Body of pancreas (tissue), 4 donors: ENCODE data around the gene PPM1H. TPM values are rescaled to one million over a fixed set of nuclear protein-coding genes. Genes with fewer than 3 reads are reported as not detected.

Experiments used
- ATAC-seq: fragments of 150-250 bp; one replicate; pipeline ENCODE4 v1.9.1; 2016
- DNase-seq, 4 donors: peaks; one replicate each; pipeline ENCODE4 v3.0.0-alpha.2; 2019
- H3K27ac ChIP-seq, 4 donors: fragments of 200-600 bp; sonication (generic); 1 replicate in 3 of 4; 2 replicates in 1 of 4; pipeline versions ENCODE4 v1.5.1 to v1.6.1; 2016 to 2019; ENCODE audit warnings: mild to moderate bottlenecking in 1 of 4, mixed read lengths in 1 of 4, moderate library complexity in 1 of 4
- H3K27me3 ChIP-seq, 2 donors: fragments of 200-600 bp; sonication (generic); one replicate each; pipeline ENCODE4 v1.6.0; 2016; ENCODE audit warnings: mild to moderate bottlenecking in 1 of 2
- H3K36me3 ChIP-seq, 2 donors: fragments of 200-600 bp; sonication (generic); replicated peaks in 1 of 2; 2 replicates each; pipeline ENCODE4 v1.5.1; 2016; ENCODE audit warnings: low read depth in 2 of 2; ENCODE audit not compliant: insufficient read depth in 1 of 2
- H3K4me1 ChIP-seq: fragments of 200-600 bp; sonication (generic); one replicate; pipeline ENCODE4 v1.6.0; 2016
- H3K4me3 ChIP-seq, 2 donors: fragments of 200-600 bp; sonication (generic); 1 replicate in 1 of 2; 2 replicates in 1 of 2; pipeline ENCODE4 v1.5.1; 2016 to 2019
- H3K9me3 ChIP-seq, 3 donors: fragments of 200-600 bp; sonication (generic); 1 replicate in 2 of 3; 2 replicates in 1 of 3; pipeline ENCODE4 v1.5.1; 2016
- CTCF ChIP-seq, 7 experiments: fragments of 450-650 bp in 4 of 7; fragments of 200-600 bp in 3 of 7; sonication (generic) in 3 of 7; IDR thresholded peaks; one replicate each; pipeline ENCODE4 v1.5.1; 2016 to 2019; ENCODE audit warnings: antibody characterized with exemption in 7 of 7
- POLR2A ChIP-seq, 3 donors: fragments of 450-650 bp; IDR thresholded peaks; one replicate each; pipeline ENCODE4 v1.6.1; 2016; ENCODE audit warnings: antibody characterized with exemption in 3 of 3, mild to moderate bottlenecking in 2 of 3
- WGBS, 2 donors: methylation state at CpG; one replicate each; pipeline ENCODE4 v1.1.5; 2017; 5-methylcytosine and 5-hydroxymethylcytosine counted together
- intact Hi-C: fragments of 100-400 bp; cut with DNase I; formaldehyde crosslinking; loops from one replicate; pipeline ENCODE4 v1.15.1; 2023
- total RNA-seq, 2 donors: library from RNA; depleted of rRNA; stranded (reverse); fragments of >200 nt; gene quantifications; one replicate each; pipeline ENCODE4 v1.1.0, GENCODE V29; 2016

PPM1H gene
- total RNA-seq, 2 donors from 2014 or later: 4.9 to 6.3 TPM

DNA sequence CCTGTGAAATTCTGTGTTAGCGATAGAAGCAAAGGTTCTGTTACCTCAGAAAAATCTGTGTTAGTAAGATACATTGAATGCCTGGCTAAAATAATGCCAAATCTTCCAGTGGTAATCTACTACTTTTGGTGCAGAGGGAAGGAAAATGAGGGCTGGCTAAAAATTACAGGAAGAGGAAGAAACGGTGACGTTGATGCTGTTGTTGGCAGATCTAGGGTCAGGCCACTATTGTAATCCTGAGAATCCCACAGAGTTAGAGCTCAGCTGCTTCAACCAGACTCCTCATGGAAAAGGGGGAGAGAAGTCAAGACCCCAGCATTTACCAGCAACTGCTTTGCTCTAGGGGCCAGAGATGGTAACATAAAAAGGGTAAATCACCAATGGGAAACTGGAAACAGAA, 145.1 kb downstream of the PPM1H start:
- intact Hi-C loops: no loop called here
- Histone ChIP-seq H3K9me3 (no peaks in the 10 kb centered on the region), H3K36me3 (no peaks in the 10 kb centered on the region), H3K27ac (no peak overlapping the region), H3K4me1 (peaks cover 4% of the 10 kb centered on the region), H3K27me3 (no peaks in the 10 kb centered on the region), H3K4me3 (no peak overlapping the region)
- WGBS, 2 donors: 79 to 96% methylated on average over 3 of the region's 3 CpGs
- no peak for ATAC-seq
- no peak for DNase-seq
- TF ChIP-seq CTCF (IDR thresholded peaks at IDR 0.05) (no peak), POLR2A (IDR thresholded peaks at IDR 0.05) (no peak)

GRCh38 chr12:62787611-62788010, 147.3 kb downstream of the PPM1H start:
- WGBS, 2 donors: 55 to 67% methylated on average over 4 of the region's 4 CpGs
- H3K36me3 ChIP-seq: no peaks in the 10 kb centered on the region
- H3K4me1 ChIP-seq: no peaks in the 10 kb centered on the region
- ATAC-seq (no peak), DNase-seq (no peak)
- H3K27ac ChIP-seq: no peak overlapping the region
- H3K4me3 ChIP-seq: no peak overlapping the region
- no peaks in the 10 kb centered on the region for H3K9me3 ChIP-seq
- intact Hi-C loops: no loop called here
- TF ChIP-seq POLR2A (IDR thresholded peaks at IDR 0.05) (no peak), CTCF (IDR thresholded peaks at IDR 0.05) (no peak)
- H3K27me3 ChIP-seq: no peaks in the 10 kb centered on the region

DNA sequence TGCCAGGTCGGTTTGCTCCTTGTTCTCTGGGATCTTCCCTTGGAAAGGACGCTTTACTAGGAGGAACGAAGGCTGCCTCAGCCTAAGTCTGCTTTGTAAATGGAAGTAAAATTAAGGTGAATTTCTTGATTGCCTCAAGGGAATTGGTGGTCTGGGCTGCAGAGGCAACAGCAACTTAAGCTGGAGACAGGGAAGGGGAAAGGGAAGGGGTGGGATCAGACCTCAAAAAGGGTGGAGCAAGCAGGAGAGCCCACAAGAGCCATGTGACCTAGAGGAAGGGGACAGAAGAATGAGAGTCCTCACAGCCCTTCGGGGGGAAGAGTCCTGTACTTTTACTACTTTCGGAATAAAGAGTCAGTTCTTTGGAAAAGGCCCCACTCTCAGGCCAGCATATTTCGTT, 147.9 kb downstream of the PPM1H start:
- H3K4me1 ChIP-seq: no peaks in the 10 kb centered on the region
- H3K4me3 ChIP-seq: no peak overlapping the region
- TF ChIP-seq CTCF (IDR thresholded peaks at IDR 0.05) (no peak), POLR2A (IDR thresholded peaks at IDR 0.05) (no peak)
- no peak overlapping the region for H3K27ac ChIP-seq
- intact Hi-C loops: no loop called here
- no peaks in the 10 kb centered on the region for H3K9me3 ChIP-seq
- ATAC-seq: no peak
- no peaks in the 10 kb centered on the region for H3K27me3 ChIP-seq
- no peak for DNase-seq
- WGBS, 2 donors: 85 to 87% methylated on average over 6 of the region's 6 CpGs
- H3K36me3 ChIP-seq: no peaks in the 10 kb centered on the region

DNA sequence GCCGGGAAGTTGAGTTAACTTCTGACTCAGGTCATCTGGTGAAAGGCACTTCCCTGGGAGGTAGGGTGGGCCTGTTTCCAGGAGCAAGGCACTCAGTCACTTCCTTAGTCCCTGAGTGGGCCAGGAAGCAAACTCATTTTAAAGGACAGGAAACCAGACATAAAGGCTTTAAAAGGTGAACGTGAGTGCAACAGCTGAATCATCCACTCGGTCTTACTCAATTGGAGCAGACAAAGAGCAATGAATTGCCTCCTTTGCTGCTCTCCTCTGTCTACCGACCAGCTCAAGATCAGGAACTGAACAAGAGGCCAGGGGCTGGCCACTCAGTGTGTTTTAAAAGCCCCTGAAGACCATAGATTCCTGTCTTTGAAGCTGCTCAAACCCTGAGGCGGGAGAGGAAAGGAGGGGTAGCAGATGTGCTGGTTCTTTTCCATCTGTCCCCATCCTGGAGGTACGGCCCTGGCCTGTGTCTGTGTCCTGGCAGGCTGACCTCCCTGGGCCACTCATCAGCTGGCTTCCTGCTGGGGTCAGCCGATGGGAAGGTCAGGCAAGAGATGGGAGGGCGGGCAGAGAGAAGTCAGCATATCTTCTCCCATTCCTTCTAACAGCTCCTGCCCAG, 148.9 kb downstream of the PPM1H start:
- intact Hi-C loops: no loop called here
- DNase-seq: peak in 1 of 4 donors; percentile 31
- no peaks in the 10 kb centered on the region for H3K9me3 ChIP-seq

More for the DNA sequence above, 148.9 kb downstream of the PPM1H start:
- no peaks in the 10 kb centered on the region for H3K36me3 ChIP-seq
- ATAC-seq: peak; percentile 48
- peak overlapping the region in 2 of 4 donors; percentile 29 to 36 for H3K27ac ChIP-seq
- 65 to 83% methylated on average over 8 of the region's 8 CpGs for WGBS, 2 donors
- H3K27me3 ChIP-seq: no peaks in the 10 kb centered on the region
- TF ChIP-seq POLR2A (IDR thresholded peaks at IDR 0.05): no peak
- TF ChIP-seq CTCF (IDR thresholded peaks at IDR 0.05): no peak
- H3K4me1 ChIP-seq: no peaks in the 10 kb centered on the region
- H3K4me3 ChIP-seq: no peak overlapping the region
